Endothelial cell (in vitro differentiated cells): ENCODE data around the gene HCN4. TPM values are rescaled to one million over a fixed set of nuclear protein-coding genes. Genes with fewer than 3 reads are reported as not detected.
A peak's percentile ranks its signal among the peaks of the same experiment; 100 is the strongest.

ENCODE experiments used
- DNase-seq: peaks from one replicate; pipeline ENCODE4 v3.0.0; 2021; ENCODE audit warnings: low spot score
- H3K27ac Mint-ChIP-seq: one replicate; pipeline ENCODE4 v1.8.0; 2021; ENCODE audit warnings: mixed read lengths, inconsistent platforms; ENCODE audit not compliant: unreplicated experiment
- H3K27me3 Mint-ChIP-seq: one replicate; pipeline ENCODE4 v1.8.0; 2021; ENCODE audit warnings: mild to moderate bottlenecking, moderate library complexity, mixed read lengths, inconsistent platforms; ENCODE audit not compliant: unreplicated experiment
- H3K36me3 Mint-ChIP-seq: one replicate; pipeline ENCODE4 v1.8.0; 2021; ENCODE audit warnings: mild to moderate bottlenecking, low read depth, mixed read lengths, inconsistent platforms; ENCODE audit not compliant: unreplicated experiment
- H3K4me1 Mint-ChIP-seq: one replicate; pipeline ENCODE4 v1.8.0; 2021; ENCODE audit warnings: mild to moderate bottlenecking, mixed read lengths, inconsistent platforms; ENCODE audit not compliant: unreplicated experiment
- H3K4me3 Mint-ChIP-seq: one replicate; pipeline ENCODE4 v1.8.0; 2021; ENCODE audit warnings: mild to moderate bottlenecking, mixed read lengths, inconsistent platforms; ENCODE audit not compliant: unreplicated experiment
- H3K9me3 Mint-ChIP-seq: one replicate; pipeline ENCODE4 v1.8.0; 2021; ENCODE audit warnings: mixed read lengths, inconsistent platforms; ENCODE audit not compliant: unreplicated experiment
- CTCF ChIP-seq: fragments of 200-600 bp; sonication (generic); IDR thresholded peaks from one replicate; pipeline ENCODE4 v1.5.0; 2021; ENCODE audit warnings: antibody characterized with exemption; ENCODE audit not compliant: unreplicated experiment
- total RNA-seq: library from RNA; stranded (reverse); fragmentation: NEBNext Ultra II Directional; extraction: Animal tissue kit (Norgen Biotek cat#: 25700); gene quantifications from one replicate; pipeline ENCODE4 v1.2.1, GENCODE V29; 2021; ENCODE audit not compliant: unreplicated experiment

The HCN4 gene
- total RNA-seq, 1 donor from 2014 or later = 0.54 TPM

GRCh38 chr15:73273181-73274002, 95.4 kb downstream of the HCN4 start:
- Mint-ChIP-seq H3K27ac (peak overlapping the region; percentile 44), H3K4me1 (peaks cover 8% of the 10 kb centered on the region), H3K27me3 (peaks cover 2% of the 10 kb centered on the region), H3K9me3 (no peaks in the 10 kb centered on the region), H3K4me3 (no peak overlapping the region), H3K36me3 (peaks cover 22% of the 10 kb centered on the region)
- peak; percentile 79 for TF ChIP-seq CTCF
- DNase-seq = peak; percentile 64

GRCh38 chr15:73270366-73271097, 98.2 kb downstream of the HCN4 start:
- TF ChIP-seq CTCF = no peak
- H3K27ac Mint-ChIP-seq = no peak overlapping the region
- DNase-seq = no peak
- H3K36me3 Mint-ChIP-seq = peaks cover 21% of the 10 kb centered on the region
- H3K4me3 Mint-ChIP-seq = no peak overlapping the region
- peaks cover 2% of the 10 kb centered on the region for H3K27me3 Mint-ChIP-seq
- peaks cover 4% of the 10 kb centered on the region for H3K4me1 Mint-ChIP-seq
- no peaks in the 10 kb centered on the region for H3K9me3 Mint-ChIP-seq

Other genes with a start within 250 kb of the HCN4 start
- gene REC114, start 74.2 kb upstream of the HCN4 start, total RNA-seq = not detected